ENCODE results near the gene CMIP. TPM values are rescaled to one million over a fixed set of nuclear protein-coding genes. Genes with fewer than 3 reads are reported as not detected.

Gene CMIP
- total RNA-seq, 1 experiment from 2014 or later, result 63.7 TPM

DNA sequence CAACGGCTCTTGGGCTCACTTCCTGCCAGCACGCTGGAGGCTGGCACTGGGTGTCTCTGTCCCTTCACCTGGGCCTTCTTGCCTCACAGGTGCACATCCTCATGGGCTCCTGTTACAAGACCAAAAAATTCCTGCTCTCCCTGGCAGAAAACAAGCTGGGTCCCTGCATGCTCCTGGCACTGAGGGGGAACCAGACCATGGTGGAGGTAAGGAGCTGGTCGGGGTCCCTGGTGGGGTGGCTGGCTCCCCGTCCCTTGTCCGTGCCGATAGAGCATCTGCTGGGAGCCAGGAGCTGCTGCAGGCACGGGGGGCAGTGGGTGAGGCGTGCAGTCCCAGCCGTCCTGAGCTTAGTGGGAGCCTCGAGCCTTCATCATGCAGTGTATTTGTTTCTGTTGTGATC, 255.0 kb downstream of the CMIP start:
- H3K27me3 Mint-ChIP-seq (ENCODE audit: low read depth), result no peaks in the 10 kb centered on the region
- H3K36me3 Mint-ChIP-seq, result peaks cover 29% of the 10 kb centered on the region
- DNase-seq (ENCODE audit: low spot score) (no peak), ATAC-seq (no peak)
- H3K4me3 Mint-ChIP-seq, result no peak overlapping the region
- TF ChIP-seq, protein P1, sequence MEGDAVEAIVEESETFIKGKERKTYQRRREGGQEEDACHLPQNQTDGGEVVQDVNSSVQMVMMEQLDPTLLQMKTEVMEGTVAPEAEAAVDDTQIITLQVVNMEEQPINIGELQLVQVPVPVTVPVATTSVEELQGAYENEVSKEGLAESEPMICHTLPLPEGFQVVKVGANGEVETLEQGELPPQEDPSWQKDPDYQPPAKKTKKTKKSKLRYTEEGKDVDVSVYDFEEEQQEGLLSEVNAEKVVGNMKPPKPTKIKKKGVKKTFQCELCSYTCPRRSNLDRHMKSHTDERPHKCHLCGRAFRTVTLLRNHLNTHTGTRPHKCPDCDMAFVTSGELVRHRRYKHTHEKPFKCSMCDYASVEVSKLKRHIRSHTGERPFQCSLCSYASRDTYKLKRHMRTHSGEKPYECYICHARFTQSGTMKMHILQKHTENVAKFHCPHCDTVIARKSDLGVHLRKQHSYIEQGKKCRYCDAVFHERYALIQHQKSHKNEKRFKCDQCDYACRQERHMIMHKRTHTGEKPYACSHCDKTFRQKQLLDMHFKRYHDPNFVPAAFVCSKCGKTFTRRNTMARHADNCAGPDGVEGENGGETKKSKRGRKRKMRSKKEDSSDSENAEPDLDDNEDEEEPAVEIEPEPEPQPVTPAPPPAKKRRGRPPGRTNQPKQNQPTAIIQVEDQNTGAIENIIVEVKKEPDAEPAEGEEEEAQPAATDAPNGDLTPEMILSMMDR (IDR thresholded peaks at IDR 0.05), result no peak
- TF ChIP-seq CREM (CRISPR knock-in tag; IDR thresholded peaks at IDR 0.05) (no peak), ZNF396 (CRISPR knock-in tag; IDR thresholded peaks at IDR 0.05; ENCODE audit: borderline replicate concordance) (no peak), ZNF671 (CRISPR knock-in tag; IDR thresholded peaks at IDR 0.05) (no peak), ATF1 (CRISPR knock-in tag; IDR thresholded peaks at IDR 0.05) (no peak), ETV6 (CRISPR knock-in tag; IDR thresholded peaks at IDR 0.05) (no peak), ZNF423 (CRISPR knock-in tag; IDR thresholded peaks at IDR 0.05) (no peak), GTF2I (CRISPR knock-in tag; conservative IDR thresholded peaks at IDR 0.05) (no peak), ZNF219 (CRISPR knock-in tag; IDR thresholded peaks at IDR 0.05; ENCODE audit: borderline replicate concordance) (no peak), RELA (CRISPR knock-in tag; IDR thresholded peaks at IDR 0.05; ENCODE audit: borderline replicate concordance) (no peak)
- TF ChIP-seq, protein P2, sequence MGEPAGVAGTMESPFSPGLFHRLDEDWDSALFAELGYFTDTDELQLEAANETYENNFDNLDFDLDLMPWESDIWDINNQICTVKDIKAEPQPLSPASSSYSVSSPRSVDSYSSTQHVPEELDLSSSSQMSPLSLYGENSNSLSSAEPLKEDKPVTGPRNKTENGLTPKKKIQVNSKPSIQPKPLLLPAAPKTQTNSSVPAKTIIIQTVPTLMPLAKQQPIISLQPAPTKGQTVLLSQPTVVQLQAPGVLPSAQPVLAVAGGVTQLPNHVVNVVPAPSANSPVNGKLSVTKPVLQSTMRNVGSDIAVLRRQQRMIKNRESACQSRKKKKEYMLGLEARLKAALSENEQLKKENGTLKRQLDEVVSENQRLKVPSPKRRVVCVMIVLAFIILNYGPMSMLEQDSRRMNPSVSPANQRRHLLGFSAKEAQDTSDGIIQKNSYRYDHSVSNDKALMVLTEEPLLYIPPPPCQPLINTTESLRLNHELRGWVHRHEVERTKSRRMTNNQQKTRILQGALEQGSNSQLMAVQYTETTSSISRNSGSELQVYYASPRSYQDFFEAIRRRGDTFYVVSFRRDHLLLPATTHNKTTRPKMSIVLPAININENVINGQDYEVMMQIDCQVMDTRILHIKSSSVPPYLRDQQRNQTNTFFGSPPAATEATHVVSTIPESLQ (CRISPR knock-in tag; IDR thresholded peaks at IDR 0.05), result no peak
- TF ChIP-seq, protein P3, sequence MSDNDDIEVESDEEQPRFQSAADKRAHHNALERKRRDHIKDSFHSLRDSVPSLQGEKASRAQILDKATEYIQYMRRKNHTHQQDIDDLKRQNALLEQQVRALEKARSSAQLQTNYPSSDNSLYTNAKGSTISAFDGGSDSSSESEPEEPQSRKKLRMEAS (CRISPR knock-in tag; IDR thresholded peaks at IDR 0.05), result no peak
- TF ChIP-seq, protein P4, sequence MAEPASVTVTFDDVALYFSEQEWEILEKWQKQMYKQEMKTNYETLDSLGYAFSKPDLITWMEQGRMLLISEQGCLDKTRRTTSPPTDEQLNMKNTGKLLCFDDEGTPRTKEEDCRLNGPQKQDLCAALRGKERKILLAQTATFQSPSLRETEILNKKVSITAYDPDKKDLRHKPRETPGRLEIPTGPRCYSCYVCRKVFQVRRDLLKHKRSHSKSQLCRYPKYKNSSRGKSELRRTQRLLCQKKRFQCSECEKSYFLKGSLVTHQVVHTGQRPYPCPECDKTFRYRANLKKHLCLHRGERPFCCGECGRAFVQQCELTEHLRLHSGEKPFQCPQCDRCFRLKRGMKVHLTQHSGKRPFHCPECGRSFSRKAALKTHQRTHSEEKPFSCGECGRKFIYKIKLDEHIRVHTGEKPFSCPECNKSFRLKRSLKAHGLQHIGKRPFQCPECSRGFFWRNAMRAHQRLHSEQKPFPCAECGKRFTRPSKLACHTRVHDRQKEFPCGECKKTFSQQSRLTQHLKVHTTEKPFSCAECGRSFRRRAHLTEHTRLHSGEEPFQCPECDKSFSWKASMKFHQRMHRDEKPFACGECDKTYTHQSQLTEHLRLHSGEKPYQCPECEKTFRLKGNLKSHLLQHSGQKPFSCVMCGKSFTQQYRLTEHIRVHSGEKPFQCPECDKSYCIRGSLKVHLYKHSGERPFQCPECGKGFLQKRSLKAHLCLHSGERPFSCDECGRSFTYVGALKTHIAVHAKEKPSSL (CRISPR knock-in tag; conservative IDR thresholded peaks at IDR 0.05), result no peak
- TF ChIP-seq, protein P5, sequence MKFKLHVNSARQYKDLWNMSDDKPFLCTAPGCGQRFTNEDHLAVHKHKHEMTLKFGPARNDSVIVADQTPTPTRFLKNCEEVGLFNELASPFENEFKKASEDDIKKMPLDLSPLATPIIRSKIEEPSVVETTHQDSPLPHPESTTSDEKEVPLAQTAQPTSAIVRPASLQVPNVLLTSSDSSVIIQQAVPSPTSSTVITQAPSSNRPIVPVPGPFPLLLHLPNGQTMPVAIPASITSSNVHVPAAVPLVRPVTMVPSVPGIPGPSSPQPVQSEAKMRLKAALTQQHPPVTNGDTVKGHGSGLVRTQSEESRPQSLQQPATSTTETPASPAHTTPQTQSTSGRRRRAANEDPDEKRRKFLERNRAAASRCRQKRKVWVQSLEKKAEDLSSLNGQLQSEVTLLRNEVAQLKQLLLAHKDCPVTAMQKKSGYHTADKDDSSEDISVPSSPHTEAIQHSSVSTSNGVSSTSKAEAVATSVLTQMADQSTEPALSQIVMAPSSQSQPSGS (CRISPR knock-in tag; IDR thresholded peaks at IDR 0.05; ENCODE audit: borderline replicate concordance, low read depth), result no peak
- TF ChIP-seq, protein P6, sequence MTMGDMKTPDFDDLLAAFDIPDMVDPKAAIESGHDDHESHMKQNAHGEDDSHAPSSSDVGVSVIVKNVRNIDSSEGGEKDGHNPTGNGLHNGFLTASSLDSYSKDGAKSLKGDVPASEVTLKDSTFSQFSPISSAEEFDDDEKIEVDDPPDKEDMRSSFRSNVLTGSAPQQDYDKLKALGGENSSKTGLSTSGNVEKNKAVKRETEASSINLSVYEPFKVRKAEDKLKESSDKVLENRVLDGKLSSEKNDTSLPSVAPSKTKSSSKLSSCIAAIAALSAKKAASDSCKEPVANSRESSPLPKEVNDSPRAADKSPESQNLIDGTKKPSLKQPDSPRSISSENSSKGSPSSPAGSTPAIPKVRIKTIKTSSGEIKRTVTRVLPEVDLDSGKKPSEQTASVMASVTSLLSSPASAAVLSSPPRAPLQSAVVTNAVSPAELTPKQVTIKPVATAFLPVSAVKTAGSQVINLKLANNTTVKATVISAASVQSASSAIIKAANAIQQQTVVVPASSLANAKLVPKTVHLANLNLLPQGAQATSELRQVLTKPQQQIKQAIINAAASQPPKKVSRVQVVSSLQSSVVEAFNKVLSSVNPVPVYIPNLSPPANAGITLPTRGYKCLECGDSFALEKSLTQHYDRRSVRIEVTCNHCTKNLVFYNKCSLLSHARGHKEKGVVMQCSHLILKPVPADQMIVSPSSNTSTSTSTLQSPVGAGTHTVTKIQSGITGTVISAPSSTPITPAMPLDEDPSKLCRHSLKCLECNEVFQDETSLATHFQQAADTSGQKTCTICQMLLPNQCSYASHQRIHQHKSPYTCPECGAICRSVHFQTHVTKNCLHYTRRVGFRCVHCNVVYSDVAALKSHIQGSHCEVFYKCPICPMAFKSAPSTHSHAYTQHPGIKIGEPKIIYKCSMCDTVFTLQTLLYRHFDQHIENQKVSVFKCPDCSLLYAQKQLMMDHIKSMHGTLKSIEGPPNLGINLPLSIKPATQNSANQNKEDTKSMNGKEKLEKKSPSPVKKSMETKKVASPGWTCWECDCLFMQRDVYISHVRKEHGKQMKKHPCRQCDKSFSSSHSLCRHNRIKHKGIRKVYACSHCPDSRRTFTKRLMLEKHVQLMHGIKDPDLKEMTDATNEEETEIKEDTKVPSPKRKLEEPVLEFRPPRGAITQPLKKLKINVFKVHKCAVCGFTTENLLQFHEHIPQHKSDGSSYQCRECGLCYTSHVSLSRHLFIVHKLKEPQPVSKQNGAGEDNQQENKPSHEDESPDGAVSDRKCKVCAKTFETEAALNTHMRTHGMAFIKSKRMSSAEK (CRISPR knock-in tag; IDR thresholded peaks at IDR 0.05; ENCODE audit: borderline replicate concordance), result no peak
- peak overlapping the region; percentile 32 for H3K27ac Mint-ChIP-seq
- CTCF ChIA-PET, result interaction anchor here (1.0 kb wide), 1 partner anchor 334 kb away, joined by 3 read pairs; no protein-coding TSS in a partner anchor
- H3K4me1 Mint-ChIP-seq, result no peaks in the 10 kb centered on the region
- POLR2A ChIA-PET, result no interaction called here
- H3K9me3 Mint-ChIP-seq, result no peaks in the 10 kb centered on the region

Data from WTC11 (cell line).